MCF 10A (cell line): ENCODE data around the gene SLIT3. TPM values are rescaled to one million over a fixed set of nuclear protein-coding genes. Genes with fewer than 3 reads are reported as not detected.

Source experiments
- BruUV-seq: library from RNA; stranded (reverse); fragments of 400-500 nt; replicated peaks from 2 replicates; lab custom pipeline; 2021; lab: Mats Ljungman, UMichigan
- CTCF ChIA-PET: fragments of 300-600 bp; sonication (Branson Sonifier 250); formaldehyde crosslinking; extraction: SDS; loops from one replicate; lab custom pipeline; 2021; ENCODE audit warnings: antibody characterized with exemption, inconsistent platforms; lab: Yijun Ruan, JAX
- POLR2A ChIA-PET: fragments of 300-600, 350-650 bp; sonication (Branson Sonifier 250); formaldehyde crosslinking; extraction: SDS; loops from one replicate; lab custom pipeline; 2020; ENCODE audit warnings: antibody characterized with exemption, inconsistent platforms; lab: Yijun Ruan, JAX
- DNase-seq: peaks from one replicate; pipeline ENCODE4 v3.0.0-alpha.2; 2018; ENCODE audit not compliant: unreplicated experiment
- H3K27ac Mint-ChIP-seq: one replicate; pipeline ENCODE4 v1.8.0; 2022; ENCODE audit warnings: mild to moderate bottlenecking, low read depth, mixed read lengths; ENCODE audit not compliant: unreplicated experiment
- H3K27me3 Mint-ChIP-seq: one replicate; pipeline ENCODE4 v1.8.0; 2022; ENCODE audit warnings: mixed read lengths; ENCODE audit not compliant: insufficient read depth, unreplicated experiment
- H3K36me3 Mint-ChIP-seq: one replicate; pipeline ENCODE4 v1.8.0; 2022; ENCODE audit warnings: mild to moderate bottlenecking, moderate library complexity, mixed read lengths; ENCODE audit not compliant: insufficient read depth, unreplicated experiment
- H3K4me1 Mint-ChIP-seq: one replicate; pipeline ENCODE4 v1.8.0; 2022; ENCODE audit warnings: mixed read lengths; ENCODE audit not compliant: insufficient read depth, unreplicated experiment
- H3K4me3 Mint-ChIP-seq: one replicate; pipeline ENCODE4 v1.8.0; 2022; ENCODE audit warnings: mild to moderate bottlenecking, moderate library complexity, mixed read lengths; ENCODE audit not compliant: unreplicated experiment
- H3K9me3 Mint-ChIP-seq: one replicate; pipeline ENCODE4 v1.8.0; 2022; ENCODE audit warnings: mixed read lengths; ENCODE audit not compliant: unreplicated experiment
- CTCF ChIP-seq: fragments of 200-600 bp; IDR thresholded peaks from one replicate; pipeline ENCODE4 v1.8.0; 2022; ENCODE audit warnings: antibody characterized with exemption, mild to moderate bottlenecking; ENCODE audit not compliant: unreplicated experiment
- intact Hi-C: fragments of 100-400 bp; cut with micrococcal nuclease; formaldehyde crosslinking; loops from 2 replicates; pipeline ENCODE4 v1.14.1; 2022
- total RNA-seq: library from RNA; stranded (reverse); gene quantifications from 2 replicates; pipeline ENCODE4 v1.2.3, GENCODE V29; 2022

The SLIT3 gene
- total RNA-seq, 1 experiment from 2014 or later, result 0.89 TPM

- Mint-ChIP-seq H3K27me3 (peaks cover 56% of the 10 kb centered on the region), H3K9me3 (no peaks in the 10 kb centered on the region), H3K4me3 (no peak overlapping the region), H3K27ac (no peak overlapping the region), H3K36me3 (no peaks in the 10 kb centered on the region), H3K4me1 (no peaks in the 10 kb centered on the region)
- ChIA-PET CTCF (no interaction called here), POLR2A (interaction anchor here (0.7 kb wide), 1 partner anchor 61 kb away, joined by 3 read pairs; no protein-coding TSS in a partner anchor)
- no TSS peak for BruUV-seq
- no peak for DNase-seq
- no peak for TF ChIP-seq CTCF
- intact Hi-C loops, result no loop called here
These were observed 457.5 kb downstream of the SLIT3 start for GRCh38 chr5:168843277-168844015.

- Mint-ChIP-seq H3K36me3 (no peaks in the 10 kb centered on the region), H3K27me3 (peaks cover 48% of the 10 kb centered on the region), H3K27ac (no peak overlapping the region), H3K4me1 (no peaks in the 10 kb centered on the region), H3K9me3 (no peaks in the 10 kb centered on the region), H3K4me3 (no peak overlapping the region)
- ChIA-PET POLR2A (no interaction called here), CTCF (interaction anchor here (0.7 kb wide), 1 partner anchor 14 kb away, joined by 3 read pairs; no protein-coding TSS in a partner anchor)
- DNase-seq, result no peak
- BruUV-seq, result no TSS peak
- intact Hi-C loops, result no loop called here
- TF ChIP-seq CTCF, result no peak
These were observed 458.3 kb downstream of the SLIT3 start for GRCh38 chr5:168842571-168843205.

GRCh38 chr5:168837852-168838251 lies 463.1 kb downstream of the SLIT3 start:
- Mint-ChIP-seq H3K27ac (no peak overlapping the region), H3K9me3 (no peaks in the 10 kb centered on the region), H3K4me3 (no peak overlapping the region), H3K27me3 (peaks cover 16% of the 10 kb centered on the region), H3K36me3 (no peaks in the 10 kb centered on the region), H3K4me1 (no peaks in the 10 kb centered on the region)
- intact Hi-C loops, result no loop called here
- no TSS peak for BruUV-seq
- ChIA-PET POLR2A (interaction anchor here (0.7 kb wide), 1 partner anchor 257 kb away, joined by 3 read pairs; no protein-coding TSS in a partner anchor), CTCF (interaction anchor here (0.6 to 1.5 kb wide), 2 partner anchors 50 to 159 kb away, joined by 3 read pairs; no protein-coding TSS in a partner anchor)
- TF ChIP-seq CTCF, result no peak
- no peak for DNase-seq

GRCh38 chr5:168836603-168837231 lies 464.2 kb downstream of the SLIT3 start:
- ChIA-PET CTCF (interaction anchor here (0.6 to 1.5 kb wide), 3 partner anchors 158 to 1431 kb away, joined by 3 read pairs; partner anchors contain the start of gene INSYN2B), POLR2A (interaction anchor here (1.1 kb wide), 1 partner anchor 11 kb away, joined by 5 read pairs; no protein-coding TSS in a partner anchor)
- BruUV-seq, result no TSS peak
- H3K27me3 Mint-ChIP-seq, result peaks cover 5% of the 10 kb centered on the region
- H3K4me1 Mint-ChIP-seq, result no peaks in the 10 kb centered on the region
- H3K9me3 Mint-ChIP-seq, result no peaks in the 10 kb centered on the region
- H3K4me3 Mint-ChIP-seq, result no peak overlapping the region
- TF ChIP-seq CTCF, result no peak
- no peak overlapping the region for H3K27ac Mint-ChIP-seq
- no peaks in the 10 kb centered on the region for H3K36me3 Mint-ChIP-seq
- no peak for DNase-seq
- intact Hi-C loops, result no loop called here
